Measurements from ENCODE around the gene MIGA2. TPM values are rescaled to one million over a fixed set of nuclear protein-coding genes. Genes with fewer than 3 reads are reported as not detected.

The MIGA2 gene
- total and polyA plus RNA-seq, 9 of the 15 experiments (the other 6 are each of a cell fraction or from before 2014, with no cell fraction given) = 0.15 to 54.1 (median 18.0) TPM

DNA sequence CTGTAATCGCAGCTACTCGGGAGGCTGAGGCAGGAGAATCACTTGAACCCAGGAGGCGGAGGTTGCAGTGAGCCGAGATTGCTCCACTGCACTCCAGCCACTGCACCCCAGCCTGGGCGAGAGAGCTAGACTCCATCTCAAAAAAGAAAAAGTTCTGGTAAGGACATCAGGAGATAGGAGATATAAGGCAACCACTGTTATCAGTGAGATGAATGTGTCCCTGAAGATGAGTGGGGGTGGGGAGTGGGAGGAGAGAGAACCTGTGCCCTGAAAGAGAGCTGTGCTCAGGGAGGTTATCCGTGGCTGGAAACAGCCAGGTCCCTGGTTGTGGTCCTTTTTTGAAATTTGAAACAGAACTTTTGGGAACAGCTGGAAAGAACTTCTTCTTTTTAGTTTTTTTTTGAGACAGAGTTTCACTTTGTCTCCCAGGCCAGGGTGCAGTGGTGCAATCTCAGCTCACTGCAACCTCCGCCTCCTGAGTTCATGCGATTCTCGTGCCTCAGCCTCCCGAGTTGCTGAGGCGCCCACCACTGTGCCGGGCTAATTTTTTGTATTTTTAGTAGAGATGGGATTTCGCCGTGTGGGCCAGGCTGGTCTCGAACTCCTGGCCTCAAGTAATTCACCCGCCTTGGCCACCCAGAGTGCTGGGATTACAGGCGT, 77.3 kb downstream of the MIGA2 start (continued):
- TF ChIP-seq CTBP1 (IDR thresholded peaks at IDR 0.05; ENCODE audit: borderline replicate concordance) (peak; percentile 83; the same call in 1 of the 2 replicates), ARID2 (IDR thresholded peaks at IDR 0.05) (no peak), ZNF408 (CRISPR knock-in tag; IDR thresholded peaks at IDR 0.05; ENCODE audit: low read depth) (no peak), SMARCA4 (IDR thresholded peaks at IDR 0.05) (peak; percentile 75), ZNF766 (CRISPR knock-in tag; conservative IDR thresholded peaks at IDR 0.05) (0 out of 2 replicates have a peak, but pooled peaks have one; percentile 26), FOXM1 (IDR thresholded peaks at IDR 0.05; ENCODE audit: low read depth) (peak; percentile 73), FOXM1 (CRISPR knock-in tag; IDR thresholded peaks at IDR 0.05; ENCODE audit: low read depth) (no peak), GATAD2B (IDR thresholded peaks at IDR 0.05; ENCODE audit: borderline replicate concordance) (peak; percentile 39; the same call in 1 of the 2 replicates), PML (IDR thresholded peaks at IDR 0.05; ENCODE audit: low read length) (peak; percentile 33; the same call in 1 of the 2 replicates), RFX1 (IDR thresholded peaks at IDR 0.05) (no peak), KLF16 (IDR thresholded peaks at IDR 0.05) (peak; percentile 74), MTA2 (IDR thresholded peaks at IDR 0.05; ENCODE audit: low read depth) (peak; percentile 53; the same call in 1 of the 2 replicates), KAT7 (CRISPR knock-in tag; IDR thresholded peaks at IDR 0.05; ENCODE audit: borderline replicate concordance) (no peak), HDAC1 (IDR thresholded peaks at IDR 0.05) (peak in 1 of 2 experiments; percentile 79; a peak in 2 of 4 replicates), NCOR1 (IDR thresholded peaks at IDR 0.05) (peak; percentile 77), SMAD3 (CRISPR knock-in tag; conservative IDR thresholded peaks at IDR 0.05) (no peak), PHF8 (IDR thresholded peaks at IDR 0.05; ENCODE audit: borderline replicate concordance, low read length) (no peak), MTA3 (IDR thresholded peaks at IDR 0.05; ENCODE audit: borderline replicate concordance) (0 out of 2 replicates have a peak, but pooled peaks have one; percentile 28), MXI1 (IDR thresholded peaks at IDR 0.05; ENCODE audit: low read depth, low read length) (no peak), KDM1A (IDR thresholded peaks at IDR 0.05) (peak; percentile 86 to 87), TOE1 (IDR thresholded peaks at IDR 0.05; ENCODE audit: borderline replicate concordance) (no peak), TOE1 (CRISPR knock-in tag; IDR thresholded peaks at IDR 0.05; ENCODE audit: borderline replicate concordance, low read depth) (no peak), BCOR (IDR thresholded peaks at IDR 0.05) (0 out of 2 replicates have a peak, but pooled peaks have one; percentile 8), LEF1 (IDR thresholded peaks at IDR 0.05) (peak; percentile 79)
- TF ChIP-seq, protein P1, sequence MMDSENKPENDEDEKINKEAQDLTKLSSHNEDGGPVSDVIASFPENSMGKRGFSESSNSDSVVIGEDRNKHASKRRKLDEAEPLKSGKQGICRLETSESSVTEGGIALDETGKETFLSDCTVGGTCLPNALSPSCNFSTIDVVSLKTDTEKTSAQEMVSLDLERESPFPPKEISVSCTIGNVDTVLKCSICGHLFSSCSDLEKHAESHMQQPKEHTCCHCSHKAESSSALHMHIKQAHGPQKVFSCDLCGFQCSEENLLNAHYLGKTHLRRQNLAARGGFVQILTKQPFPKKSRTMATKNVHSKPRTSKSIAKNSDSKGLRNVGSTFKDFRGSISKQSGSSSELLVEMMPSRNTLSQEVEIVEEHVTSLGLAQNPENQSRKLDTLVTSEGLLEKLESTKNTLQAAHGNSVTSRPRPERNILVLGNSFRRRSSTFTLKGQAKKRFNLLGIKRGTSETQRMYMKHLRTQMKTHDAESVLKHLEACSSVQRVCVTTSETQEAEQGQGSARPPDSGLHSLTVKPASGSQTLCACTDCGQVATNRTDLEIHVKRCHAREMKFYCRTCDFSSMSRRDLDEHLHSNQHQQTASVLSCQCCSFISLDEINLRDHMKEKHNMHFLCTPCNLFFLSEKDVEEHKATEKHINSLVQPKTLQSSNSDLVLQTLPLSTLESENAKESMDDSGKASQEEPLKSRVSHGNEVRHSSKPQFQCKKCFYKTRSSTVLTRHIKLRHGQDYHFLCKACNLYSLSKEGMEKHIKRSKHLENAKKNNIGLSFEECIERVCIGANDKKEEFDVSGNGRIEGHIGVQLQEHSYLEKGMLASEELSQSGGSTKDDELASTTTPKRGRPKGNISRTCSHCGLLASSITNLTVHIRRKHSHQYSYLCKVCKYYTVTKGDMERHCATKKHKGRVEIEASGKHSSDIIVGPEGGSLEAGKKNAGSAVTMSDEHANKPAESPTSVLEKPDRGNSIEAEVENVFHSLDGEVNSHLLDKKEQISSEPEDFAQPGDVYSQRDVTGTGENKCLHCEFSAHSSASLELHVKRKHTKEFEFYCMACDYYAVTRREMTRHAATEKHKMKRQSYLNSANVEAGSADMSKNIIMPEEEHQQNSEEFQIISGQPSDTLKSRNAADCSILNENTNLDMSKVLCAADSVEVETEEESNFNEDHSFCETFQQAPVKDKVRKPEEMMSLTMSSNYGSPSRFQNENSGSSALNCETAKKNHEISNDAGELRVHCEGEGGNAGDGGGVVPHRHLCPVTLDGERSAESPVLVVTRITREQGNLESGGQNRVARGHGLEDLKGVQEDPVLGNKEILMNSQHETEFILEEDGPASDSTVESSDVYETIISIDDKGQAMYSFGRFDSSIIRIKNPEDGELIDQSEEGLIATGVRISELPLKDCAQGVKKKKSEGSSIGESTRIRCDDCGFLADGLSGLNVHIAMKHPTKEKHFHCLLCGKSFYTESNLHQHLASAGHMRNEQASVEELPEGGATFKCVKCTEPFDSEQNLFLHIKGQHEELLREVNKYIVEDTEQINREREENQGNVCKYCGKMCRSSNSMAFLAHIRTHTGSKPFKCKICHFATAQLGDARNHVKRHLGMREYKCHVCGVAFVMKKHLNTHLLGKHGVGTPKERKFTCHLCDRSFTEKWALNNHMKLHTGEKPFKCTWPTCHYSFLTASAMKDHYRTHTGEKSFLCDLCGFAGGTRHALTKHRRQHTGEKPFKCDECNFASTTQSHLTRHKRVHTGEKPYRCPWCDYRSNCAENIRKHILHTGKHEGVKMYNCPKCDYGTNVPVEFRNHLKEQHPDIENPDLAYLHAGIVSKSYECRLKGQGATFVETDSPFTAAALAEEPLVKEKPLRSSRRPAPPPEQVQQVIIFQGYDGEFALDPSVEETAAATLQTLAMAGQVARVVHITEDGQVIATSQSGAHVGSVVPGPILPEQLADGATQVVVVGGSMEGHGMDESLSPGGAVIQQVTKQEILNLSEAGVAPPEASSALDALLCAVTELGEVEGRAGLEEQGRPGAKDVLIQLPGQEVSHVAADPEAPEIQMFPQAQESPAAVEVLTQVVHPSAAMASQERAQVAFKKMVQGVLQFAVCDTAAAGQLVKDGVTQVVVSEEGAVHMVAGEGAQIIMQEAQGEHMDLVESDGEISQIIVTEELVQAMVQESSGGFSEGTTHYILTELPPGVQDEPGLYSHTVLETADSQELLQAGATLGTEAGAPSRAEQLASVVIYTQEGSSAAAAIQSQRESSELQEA (IDR thresholded peaks at IDR 0.05; ENCODE audit: low read depth) = no peak
